KMS-11 (cell line): ENCODE results near the gene PIANP.
"Not testable (repeated sequence)": the region's sequence is repeated elsewhere in the genome, so short reads cannot be mapped to it uniquely, and the experiment has no call there.

Source experiments
- H2AFZ ChIP-seq: fragments of 200-600 bp; sonication (generic); 2 replicates; pipeline ENCODE4 v1.6.1; 2016; ENCODE audit warnings: antibody characterized with exemption, mixed run types, low read depth
- H3K27ac ChIP-seq: fragments of 200-600 bp; sonication (generic); 2 replicates; pipeline ENCODE4 v1.6.1; 2016; ENCODE audit warnings: mild to moderate bottlenecking, mixed run types
- H3K27me3 ChIP-seq: fragments of 200-600 bp; sonication (generic); 2 replicates; pipeline ENCODE4 v1.6.1; 2017; ENCODE audit warnings: mild to moderate bottlenecking, low read depth, mixed run types, moderate library complexity; ENCODE audit not compliant: insufficient read depth
- H3K36me3 ChIP-seq: fragments of 200-600 bp; sonication (generic); 2 replicates; pipeline ENCODE4 v1.6.1; 2017; ENCODE audit warnings: mild to moderate bottlenecking, mixed run types; ENCODE audit not compliant: insufficient read depth
- H3K4me1 ChIP-seq: fragments of 200-600 bp; sonication (generic); 2 replicates; pipeline ENCODE4 v1.6.1; 2016; ENCODE audit warnings: mild to moderate bottlenecking, low read depth, mixed run types; ENCODE audit not compliant: poor library complexity, severe bottlenecking
- H3K4me2 ChIP-seq: fragments of 200-600 bp; sonication (generic); 2 replicates; pipeline ENCODE4 v1.7.0; 2016; ENCODE audit warnings: mild to moderate bottlenecking, mixed run types
- H3K4me3 ChIP-seq: fragments of 200-600 bp; sonication (generic); IDR thresholded peaks from 2 replicates; pipeline ENCODE4 v1.6.1; 2017; ENCODE audit warnings: low read depth, low read length, mixed read lengths; ENCODE audit not compliant: insufficient read depth
- H3K79me2 ChIP-seq: fragments of 200-600 bp; sonication (generic); 2 replicates; pipeline ENCODE4 v1.6.1; 2016; ENCODE audit warnings: low read depth, mixed run types; ENCODE audit not compliant: insufficient read depth
- H3K9ac ChIP-seq: fragments of 200-600 bp; sonication (generic); 2 replicates; pipeline ENCODE4 v1.6.1; 2016; ENCODE audit warnings: mild to moderate bottlenecking, mixed run types
- H4K20me1 ChIP-seq: fragments of 200-600 bp; sonication (generic); 2 replicates; pipeline ENCODE4 v1.6.1; 2016; ENCODE audit warnings: mild to moderate bottlenecking, mixed run types; ENCODE audit not compliant: insufficient read depth
- TF ChIP-seq, protein P1 (sequence below): fragments of 200-600 bp; sonication (generic); conservative IDR thresholded peaks from 2 replicates; pipeline ENCODE4 v1.6.1; 2017; ENCODE audit warnings: low read depth, mild to moderate bottlenecking, antibody characterized with exemption, low read length, moderate library complexity, mixed read lengths

Gene PIANP, protein sequence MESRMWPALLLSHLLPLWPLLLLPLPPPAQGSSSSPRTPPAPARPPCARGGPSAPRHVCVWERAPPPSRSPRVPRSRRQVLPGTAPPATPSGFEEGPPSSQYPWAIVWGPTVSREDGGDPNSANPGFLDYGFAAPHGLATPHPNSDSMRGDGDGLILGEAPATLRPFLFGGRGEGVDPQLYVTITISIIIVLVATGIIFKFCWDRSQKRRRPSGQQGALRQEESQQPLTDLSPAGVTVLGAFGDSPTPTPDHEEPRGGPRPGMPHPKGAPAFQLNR

DNA sequence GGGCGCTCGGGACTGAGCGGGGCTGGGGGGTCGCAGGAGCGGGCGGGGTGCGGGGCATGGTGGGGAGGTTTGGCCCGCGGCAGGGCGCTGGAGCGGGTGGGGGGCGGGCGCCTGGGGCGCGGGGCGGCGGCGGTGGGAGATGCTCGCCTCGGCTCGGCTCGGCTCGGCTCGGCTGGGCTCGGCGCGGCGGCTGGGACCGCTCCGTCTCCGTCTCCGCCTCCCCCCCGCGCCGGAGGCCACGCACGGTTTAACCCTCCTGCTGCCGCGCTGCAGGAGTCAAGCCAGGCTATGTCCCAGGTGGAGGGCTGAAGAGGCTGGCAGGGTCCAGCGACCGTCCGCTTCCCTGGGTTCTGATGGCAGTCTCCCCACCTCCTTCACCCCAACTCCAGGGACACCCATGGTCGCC is at the start of gene PIANP:
PIANP (minus strand) TSS at position 170 of the 406 bp plus-strand sequence. CDS start 2,754 bp downstream, outside the sequence.
- Histone ChIP-seq H3K27ac (no peak within 1 kb of the TSS), H4K20me1 (no peaks in the 10 kb centered on the region), H3K27me3 (peaks cover 71% of the 10 kb centered on the region), H3K9ac (no peak within 1 kb of the TSS), H3K4me1 (no peaks in the 10 kb centered on the region), H3K4me2 (no peak within 1 kb of the TSS), H2AFZ (no peak within 1 kb of the TSS; the same call in 1 of the 2 replicates), H3K36me3 (no peaks in the 10 kb centered on the region), H3K4me3 (no peak within 1 kb of the TSS), H3K79me2 (no peaks in the 10 kb centered on the region)
- TF ChIP-seq, protein P1, sequence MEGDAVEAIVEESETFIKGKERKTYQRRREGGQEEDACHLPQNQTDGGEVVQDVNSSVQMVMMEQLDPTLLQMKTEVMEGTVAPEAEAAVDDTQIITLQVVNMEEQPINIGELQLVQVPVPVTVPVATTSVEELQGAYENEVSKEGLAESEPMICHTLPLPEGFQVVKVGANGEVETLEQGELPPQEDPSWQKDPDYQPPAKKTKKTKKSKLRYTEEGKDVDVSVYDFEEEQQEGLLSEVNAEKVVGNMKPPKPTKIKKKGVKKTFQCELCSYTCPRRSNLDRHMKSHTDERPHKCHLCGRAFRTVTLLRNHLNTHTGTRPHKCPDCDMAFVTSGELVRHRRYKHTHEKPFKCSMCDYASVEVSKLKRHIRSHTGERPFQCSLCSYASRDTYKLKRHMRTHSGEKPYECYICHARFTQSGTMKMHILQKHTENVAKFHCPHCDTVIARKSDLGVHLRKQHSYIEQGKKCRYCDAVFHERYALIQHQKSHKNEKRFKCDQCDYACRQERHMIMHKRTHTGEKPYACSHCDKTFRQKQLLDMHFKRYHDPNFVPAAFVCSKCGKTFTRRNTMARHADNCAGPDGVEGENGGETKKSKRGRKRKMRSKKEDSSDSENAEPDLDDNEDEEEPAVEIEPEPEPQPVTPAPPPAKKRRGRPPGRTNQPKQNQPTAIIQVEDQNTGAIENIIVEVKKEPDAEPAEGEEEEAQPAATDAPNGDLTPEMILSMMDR = no peak

- Histone ChIP-seq H3K27ac (no peak overlapping the region), H4K20me1 (no peaks in the 10 kb centered on the region), H3K79me2 (peaks cover 8% of the 10 kb centered on the region; the same call in 1 of the 2 replicates), H3K27me3 (no peaks in the 10 kb centered on the region), H3K4me2 (no peak overlapping the region), H2AFZ (no peak overlapping the region), H3K36me3 (no peaks in the 10 kb centered on the region), H3K4me1 (peaks cover 7% of the 10 kb centered on the region), H3K4me3 (no peak overlapping the region), H3K9ac (no peak overlapping the region)
- TF ChIP-seq, protein P1 = no peak
Observed at GRCh38 chr12:6748761-6749160, 48.1 kb upstream of the PIANP start.

DNA sequence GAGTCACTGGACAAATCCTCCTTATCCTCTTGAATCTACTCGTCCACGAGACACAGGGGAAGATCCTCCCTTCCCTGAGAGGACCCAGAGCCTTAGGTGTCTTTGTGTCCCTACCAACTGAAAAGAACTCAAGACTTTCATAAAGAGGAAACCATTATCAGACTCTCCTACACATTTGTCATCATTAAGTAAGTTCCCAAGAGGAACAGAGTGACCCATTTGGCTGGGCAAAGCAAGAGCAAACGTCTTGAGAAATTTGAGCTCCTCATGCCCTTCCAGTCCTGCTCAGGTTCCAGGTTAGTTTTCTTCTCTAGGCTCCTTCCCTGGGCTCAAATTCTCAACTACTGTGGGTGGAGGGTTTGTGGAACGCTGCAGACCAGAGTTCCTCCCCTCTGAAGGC is 46.6 kb upstream of the PIANP start:
- Histone ChIP-seq H3K27ac (no peak overlapping the region), H4K20me1 (no peaks in the 10 kb centered on the region), H3K36me3 (no peaks in the 10 kb centered on the region), H3K4me2 (no peak overlapping the region), H3K27me3 (no peaks in the 10 kb centered on the region), H3K4me3 (no peak overlapping the region), H3K79me2 (peaks cover 3% of the 10 kb centered on the region; the same call in 1 of the 2 replicates), H2AFZ (no peak overlapping the region), H3K9ac (no peak overlapping the region), H3K4me1 (peaks cover 4% of the 10 kb centered on the region)
- TF ChIP-seq, protein P1 = no peak

GRCh38 chr12:6745741-6746525 is 45.3 kb upstream of the PIANP start:
- Histone ChIP-seq H3K4me2 (no peak overlapping the region), H3K36me3 (no peaks in the 10 kb centered on the region), H3K27ac (no peak overlapping the region), H3K79me2 (no peaks in the 10 kb centered on the region), H3K27me3 (no peaks in the 10 kb centered on the region), H4K20me1 (no peaks in the 10 kb centered on the region), H3K9ac (no peak overlapping the region), H3K4me3 (no peak overlapping the region), H2AFZ (no peak overlapping the region), H3K4me1 (no peaks in the 10 kb centered on the region)
- TF ChIP-seq, protein P1 = no peak

DNA sequence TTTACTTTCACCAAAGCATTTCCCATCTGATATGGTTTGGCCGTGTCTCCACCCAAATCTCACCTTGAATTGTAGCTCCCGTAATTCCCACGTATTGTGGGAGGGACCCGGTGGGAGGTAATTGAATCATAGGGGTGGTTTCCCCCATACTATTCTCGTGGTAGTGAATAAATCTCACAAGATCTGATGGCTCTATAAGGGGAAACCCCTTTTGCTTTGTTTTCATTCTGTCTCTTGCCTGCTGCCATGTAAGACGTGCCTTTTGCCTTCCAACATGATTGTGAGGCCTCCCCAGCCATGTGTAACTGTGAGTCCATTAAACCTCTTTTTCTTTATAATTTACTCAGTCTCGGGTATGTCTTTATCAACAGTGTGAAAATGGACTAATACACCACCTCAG is 42.7 kb upstream of the PIANP start:
- not testable (repeated sequence) for H3K9ac ChIP-seq, H2AFZ ChIP-seq, H3K4me2 ChIP-seq, H3K27me3 ChIP-seq, H3K4me1 ChIP-seq, H3K27ac ChIP-seq, H3K36me3 ChIP-seq, H3K4me3 ChIP-seq, H4K20me1 ChIP-seq, H3K79me2 ChIP-seq
